Prostate gland (tissue), 2 donors: ENCODE measurements around the gene CARD9.

Experiments
- CTCF ChIP-seq, 4 experiments: fragments of 200-600 bp in 2 of 4; fragments of 450-650 bp in 2 of 4; sonication (generic) in 2 of 4; IDR thresholded peaks; 1 replicate in 3 of 4; 2 replicates in 1 of 4; pipeline ENCODE4 v1.5.1; 2016 to 2019; ENCODE audit warnings: antibody characterized with exemption in 4 of 4, mild to moderate bottlenecking in 2 of 4, moderate library complexity in 2 of 4
- POLR2A ChIP-seq: fragments of 450-650 bp; IDR thresholded peaks from one replicate; pipeline ENCODE4 v1.6.1; 2016; ENCODE audit warnings: antibody characterized with exemption, mild to moderate bottlenecking
- POLR2AphosphoS5 ChIP-seq: sonication (generic); formaldehyde crosslinking; IDR thresholded peaks from one replicate; pipeline ENCODE4 v1.6.1; 2017; ENCODE audit warnings: antibody characterized with exemption

- TF ChIP-seq CTCF (IDR thresholded peaks at IDR 0.05) (no peak), POLR2A (no peak), POLR2AphosphoS5 (no peak)
Measured at GRCh38 chr9:136403915-136404800, 30.7 kb upstream of the CARD9 start.
